HCT116 (cell line): Measurements from ENCODE around the gene NEK9. TPM values are rescaled to one million over a fixed set of nuclear protein-coding genes. Genes with fewer than 3 reads are reported as not detected.

Experiments
- ATAC-seq: fragments of 200-7000 bp; cut with Tn5 transposase; 2 replicates; pipeline ENCODE4 v1.9.1; 2020; ENCODE audit warnings: mild to moderate bottlenecking, moderate library complexity
- Bru-seq: library from RNA; stranded (reverse); fragments of 400-500 nt; gene quantifications from one replicate; lab custom pipeline; 2021; lab: Mats Ljungman, UMichigan
- BruChase-seq, 2 experiments: library from RNA; stranded (reverse); fragments of 400-500 nt; gene quantifications; one replicate each; lab custom pipeline; 2021; lab: Mats Ljungman, UMichigan
- BruUV-seq: library from RNA; stranded (reverse); fragments of 400-500 nt; replicated peaks from 2 replicates; lab custom pipeline; 2021; lab: Mats Ljungman, UMichigan
- CTCF ChIA-PET: fragments of 300-600 bp; sonication (Branson Sonifier 250); formaldehyde crosslinking; loops from one replicate; lab custom pipeline; 2021; ENCODE audit warnings: antibody characterized with exemption; lab: Charles Lee
- POLR2A ChIA-PET: fragments of 300-600, 350-600 bp; sonication (Branson Sonifier 250); formaldehyde crosslinking; loops from one replicate; lab custom pipeline; 2021; ENCODE audit warnings: antibody characterized with exemption; lab: Charles Lee
- RAD21 ChIA-PET, 2 experiments: fragments of 300-600 bp; sonication (Branson Sonifier 250); formaldehyde crosslinking; loops; one replicate each; lab custom pipeline; 2023; ENCODE audit warnings: low total read pairs in 2 of 2; ENCODE audit not compliant: uncharacterized antibody in 2 of 2, unreplicated experiment in 2 of 2, low non-redundant PET in 1 of 2; lab: Charles Lee
- DNase-seq: peaks from one replicate; pipeline ENCODE4 v3.0.0-alpha.2; 2010; ENCODE audit warnings: low read depth, low spot score
- H2AFZ ChIP-seq: fragments of 200-600 bp; shearing (Covaris generic), sonication (generic); 2 replicates; pipeline ENCODE4 v1.6.1; 2017; ENCODE audit warnings: low read depth, mixed run types, mixed read lengths, antibody characterized with exemption, low read length; ENCODE audit not compliant: poor library complexity, severe bottlenecking
- H3K27ac ChIP-seq: 2 replicates; pipeline ENCODE4 v1.5.1; 2012; ENCODE audit warnings: low read depth, low read length
- H3K27me3 ChIP-seq: fragments of 200-600 bp; sonication (generic); 2 replicates; pipeline ENCODE4 v1.6.1; 2016; ENCODE audit warnings: mixed run types, low read length, mixed read lengths; ENCODE audit not compliant: insufficient read depth
- H3K36me3 ChIP-seq, 2 experiments: fragments of 200-500 bp in 1 of 2; fragments of 200-600 bp in 1 of 2; sonication (Bioruptor generic) in 1 of 2; sonication (generic) in 1 of 2; 2 replicates each; pipeline versions ENCODE4 v1.5.1 to v1.6.1; 2014 to 2016; ENCODE audit warnings: low read length in 2 of 2, inconsistent platforms in 1 of 2, mixed read lengths in 1 of 2, mixed run types in 1 of 2; ENCODE audit not compliant: insufficient read depth in 2 of 2, control insufficient read depth in 1 of 2
- H3K4me1 ChIP-seq, 2 experiments: fragments of 200-600 bp in 1 of 2; sonication (generic) in 1 of 2; 2 replicates each; pipeline versions ENCODE4 v1.5.1 to v1.6.1; 2012 to 2017; ENCODE audit warnings: low read length in 2 of 2, inconsistent platforms in 1 of 2, mild to moderate bottlenecking in 1 of 2, mixed read lengths in 1 of 2, mixed run types in 1 of 2, moderate library complexity in 1 of 2; ENCODE audit not compliant: insufficient read depth in 2 of 2, control insufficient read depth in 1 of 2
- H3K4me2 ChIP-seq: fragments of 200-600 bp; sonication (generic); 2 replicates; pipeline ENCODE4 v1.6.1; 2017; ENCODE audit warnings: mixed run types, low read length, mixed read lengths
- H3K4me3 ChIP-seq, 2 experiments: fragments of 200-600 bp in 1 of 2; sonication (generic) in 1 of 2; replicated peaks in 1 of 2; 2 replicates each; pipeline ENCODE4 v1.5.1; 2011 to 2016; ENCODE audit warnings: low read length in 2 of 2, control low read depth in 1 of 2, low read depth in 1 of 2, mild to moderate bottlenecking in 1 of 2, mixed read lengths in 1 of 2, mixed run types in 1 of 2
- H3K79me2 ChIP-seq: fragments of 200-600 bp; sonication (generic); 2 replicates; pipeline ENCODE4 v1.6.1; 2017; ENCODE audit warnings: mild to moderate bottlenecking, mixed run types, low read length, moderate library complexity, mixed read lengths; ENCODE audit not compliant: insufficient read depth
- H3K9ac ChIP-seq: fragments of 200-600 bp; sonication (generic); 2 replicates; pipeline ENCODE4 v1.6.1; 2016; ENCODE audit warnings: low read length, mixed read lengths
- H3K9me2 ChIP-seq: fragments of 200-600 bp; sonication (generic), shearing (Covaris generic); 2 replicates; pipeline ENCODE4 v1.6.1; 2017; ENCODE audit warnings: mixed run types, mild to moderate bottlenecking, moderate library complexity; ENCODE audit not compliant: insufficient read depth
- H3K9me3 ChIP-seq, 2 experiments: fragments of 200-500 bp in 1 of 2; fragments of 200-600 bp in 1 of 2; sonication (Bioruptor generic) in 1 of 2; sonication (generic) in 1 of 2; 2 replicates each; pipeline ENCODE4 v1.6.1; 2014 to 2017; ENCODE audit warnings: low read length in 2 of 2, mixed read lengths in 2 of 2, inconsistent platforms in 1 of 2, low read depth in 1 of 2, mild to moderate bottlenecking in 1 of 2, mixed run types in 1 of 2, moderate library complexity in 1 of 2; ENCODE audit not compliant: control insufficient read depth in 1 of 2, insufficient read depth in 1 of 2
- H4K20me1 ChIP-seq: fragments of 200-600 bp; sonication (generic), shearing (Covaris generic); 2 replicates; pipeline ENCODE4 v1.6.1; 2017; ENCODE audit warnings: mixed run types, mild to moderate bottlenecking, moderate library complexity; ENCODE audit not compliant: insufficient read depth
- CBX3 ChIP-seq: IDR thresholded peaks from 2 replicates; pipeline ENCODE4 v1.6.1; 2012; ENCODE audit warnings: low read depth
- CEBPB ChIP-seq: IDR thresholded peaks from 2 replicates; pipeline ENCODE4 v1.6.1; 2012; ENCODE audit warnings: low read depth
- EGR1 ChIP-seq: IDR thresholded peaks from 2 replicates; pipeline ENCODE4 v1.6.1; 2012; ENCODE audit warnings: low read depth
- ELF1 ChIP-seq: IDR thresholded peaks from 2 replicates; pipeline ENCODE4 v1.6.1; 2012; ENCODE audit warnings: low read depth, borderline replicate concordance
- EZH2 ChIP-seq: fragments of 200-600 bp; sonication (generic); IDR thresholded peaks from 2 replicates; pipeline ENCODE4 v1.6.1; 2017; ENCODE audit warnings: antibody characterized with exemption, mixed run types
- EZH2phosphoT487 ChIP-seq: fragments of 200-600 bp; IDR thresholded peaks from 2 replicates; pipeline ENCODE4 v1.6.1; 2018; ENCODE audit warnings: antibody characterized with exemption, borderline replicate concordance
- FOSL1 ChIP-seq: IDR thresholded peaks from 2 replicates; pipeline ENCODE4 v1.6.1; 2012; ENCODE audit warnings: low read depth
- JUND ChIP-seq: IDR thresholded peaks from 2 replicates; pipeline ENCODE4 v1.6.1; 2012
- POLR2A ChIP-seq: IDR thresholded peaks from 2 replicates; pipeline ENCODE4 v1.7.0; 2011; ENCODE audit warnings: borderline replicate concordance; ENCODE audit not compliant: insufficient read depth, insufficient read length; ENCODE audit errors: extremely low read depth
- POLR2AphosphoS5 ChIP-seq: IDR thresholded peaks from 2 replicates; pipeline ENCODE4 v1.6.1; 2011; ENCODE audit warnings: mild to moderate bottlenecking, low read depth, low read length, moderate library complexity
- SIN3A ChIP-seq: IDR thresholded peaks from 2 replicates; pipeline ENCODE4 v1.6.1; 2012; ENCODE audit warnings: low read depth
- SP1 ChIP-seq: IDR thresholded peaks from 2 replicates; pipeline ENCODE4 v1.6.1; 2012; ENCODE audit warnings: low read depth
- SRF ChIP-seq: IDR thresholded peaks from 2 replicates; pipeline ENCODE4 v1.6.1; 2012; ENCODE audit warnings: low read depth
- TCF7L2 ChIP-seq: IDR thresholded peaks from 2 replicates; pipeline ENCODE4 v1.7.0; 2011; ENCODE audit warnings: borderline replicate concordance, inconsistent platforms; ENCODE audit not compliant: insufficient read depth, insufficient read length; ENCODE audit errors: extremely low read depth
- YY1 ChIP-seq: IDR thresholded peaks from 2 replicates; pipeline ENCODE4 v1.6.1; 2011; ENCODE audit warnings: low read length, low read depth, moderate library complexity, mild to moderate bottlenecking; ENCODE audit not compliant: insufficient replicate concordance; ENCODE audit errors: extremely low read depth
- ZFX ChIP-seq: fragments of 450-650 bp; IDR thresholded peaks from 2 replicates; pipeline ENCODE4 v1.6.1; 2017
- ZNF274 ChIP-seq: fragments of 200-500 bp; sonication (Bioruptor generic); IDR thresholded peaks from 2 replicates; pipeline ENCODE4 v1.6.1; 2014; ENCODE audit warnings: mild to moderate bottlenecking, low read depth, low read length, inconsistent platforms
- intact Hi-C: fragments of 100-400 bp; cut with micrococcal nuclease; formaldehyde crosslinking; loops from 2 replicates; pipeline ENCODE4 v1.10.0; 2022
- long read RNA-seq: library from polyadenylated mRNA; unstranded; transcript quantifications from one replicate; pipeline ENCODE4 v2.0.0, GENCODE V29; 2021; ENCODE audit not compliant: unreplicated experiment
- polyA plus RNA-seq: library from polyadenylated mRNA; unstranded; fragments of >200 nt; gene quantifications from 2 replicates; pipeline ENCODE4 v1.2.1, GENCODE V29; 2012; ENCODE audit warnings: missing spikeins
- total RNA-seq: library from RNA; stranded (reverse); gene quantifications from one replicate; pipeline ENCODE4 v1.2.1, GENCODE V29; 2021; ENCODE audit not compliant: unreplicated experiment
- TF ChIP-seq, protein P1 (sequence below): IDR thresholded peaks from 2 replicates; pipeline ENCODE4 v1.6.1; 2012; ENCODE audit warnings: low read depth
- TF ChIP-seq, protein P2 (sequence below): IDR thresholded peaks from 2 replicates; pipeline ENCODE4 v1.6.1; 2012
- TF ChIP-seq, protein P3 (sequence below), 3 experiments: fragments of 200-600 bp in 1 of 3; sonication (generic) in 1 of 3; IDR thresholded peaks in 2 of 3; conservative IDR thresholded peaks in 1 of 3; 2 replicates each; pipeline ENCODE4 v1.5.1; 2012 to 2017; ENCODE audit warnings: low read depth in 2 of 3, low read length in 2 of 3, antibody characterized with exemption in 1 of 3, borderline replicate concordance in 1 of 3, control low read depth in 1 of 3, mild to moderate bottlenecking in 1 of 3, mixed read lengths in 1 of 3, mixed run types in 1 of 3, moderate library complexity in 1 of 3; ENCODE audit not compliant: insufficient read depth in 1 of 3

Gene NEK9
- 64.4 TPM for total RNA-seq
- polyA plus RNA-seq: 26.7 and 27.5 TPM in 2 replicates
- percentile 85 among the genes with signal in this experiment for Bru-seq, nascent RNA
- BruChase-seq, experiment 1, labeled RNA remaining after a 6-hour chase: percentile 92 among the genes with signal in this experiment
- percentile 89 among the genes with signal in this experiment for BruChase-seq, experiment 2, labeled RNA remaining after a 2-hour chase
- long read RNA-seq, full-length matches to known transcripts: 8 of 36 reads
- long read RNA-seq, partial matches to known transcripts: 7 of 36 reads
- long read RNA-seq, other reads (novel, unspliced or antisense): 21 of 36 reads

DNA sequence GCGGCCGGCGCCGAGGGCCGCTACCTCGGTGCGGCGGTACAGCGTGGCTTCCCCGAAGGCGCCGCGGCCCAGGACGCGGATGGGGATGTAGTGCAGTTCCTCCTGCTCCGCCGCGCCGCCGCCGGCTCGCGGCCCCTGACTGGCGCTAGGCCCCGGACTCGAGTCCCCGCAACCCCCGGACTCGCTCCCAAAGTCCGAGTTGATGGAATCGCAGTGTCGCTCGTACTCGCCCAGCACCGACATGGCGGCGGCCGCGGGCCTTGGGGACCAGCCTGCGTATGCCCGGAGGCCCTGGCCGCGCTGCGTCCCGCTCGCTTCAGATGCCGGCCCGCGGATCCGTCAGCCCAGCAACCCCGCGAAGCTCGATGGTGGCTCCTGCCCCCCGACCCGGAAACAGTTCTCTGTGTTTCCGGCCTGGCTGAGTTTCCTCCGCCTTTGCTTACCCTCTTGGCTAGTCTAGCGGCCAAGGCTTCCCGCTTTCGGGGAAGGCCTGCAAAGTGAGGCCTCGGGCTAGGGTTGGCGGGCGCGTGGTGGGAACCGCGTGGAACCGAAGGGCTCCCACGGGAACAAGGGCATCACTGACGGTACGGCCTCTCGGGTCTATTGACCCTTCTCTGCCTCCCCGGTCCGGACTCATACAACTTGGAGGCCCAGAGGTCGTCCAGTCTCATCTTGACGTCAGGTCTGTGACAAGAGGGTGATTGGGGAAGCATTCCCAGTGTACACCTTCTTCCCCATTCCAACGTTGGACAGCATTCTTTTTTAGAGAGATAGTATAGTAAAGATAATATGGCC lies at the start of gene NEK9:
Gene NEK9 (minus strand): TSS at position 370 of the 795 bp plus-strand sequence. CDS start 127 bp downstream, at position 243.
- H3K9me3 ChIP-seq: no peaks in the 10 kb centered on the region
- peaks cover 46% of the 10 kb centered on the region for H3K79me2 ChIP-seq
- 0 out of 4 replicates have a peak, but pooled peaks cover 0 to 1% of the 10 kb centered on the region in 2 experiments for H3K36me3 ChIP-seq
- peak; percentile 89 for ATAC-seq
- no peaks in the 10 kb centered on the region for H3K27me3 ChIP-seq
- peak within 1 kb of the TSS; percentile 94 for H3K27ac ChIP-seq
- H3K4me3 ChIP-seq: peak within 1 kb of the TSS; percentile 78 to 86
- H3K9me2 ChIP-seq: no peaks in the 10 kb centered on the region
- peak within 1 kb of the TSS; percentile 97 for H3K9ac ChIP-seq
- TSS peak; percentile 66 for BruUV-seq
- intact Hi-C loops: loop anchor here (5.0 kb wide), 1 partner anchor 435 kb away; no protein-coding TSS in a partner anchor
- RAD21 ChIA-PET: interaction anchor here in 1 of 2 experiments (0.6 kb wide), 1 partner anchor 206 kb away, joined by 4 read pairs; no protein-coding TSS in a partner anchor
- H4K20me1 ChIP-seq: no peaks in the 10 kb centered on the region
- DNase-seq: peak; percentile 83
- H3K4me1 ChIP-seq: peaks cover 33 to 43% of the 10 kb centered on the region in 2 experiments
- POLR2A ChIA-PET: interaction anchor here (2.4 kb wide), 1 partner anchor 169 kb away, joined by 10 read pairs; no protein-coding TSS in a partner anchor
- CTCF ChIA-PET: interaction anchor here (1.2 kb wide), 1 partner anchor 204 kb away, joined by 3 read pairs; the partner anchor contains the start of gene RPS6KL1
- peak within 1 kb of the TSS; percentile 93 for H3K4me2 ChIP-seq
- H2AFZ ChIP-seq: no peak within 1 kb of the TSS
- TF ChIP-seq, protein P1, sequence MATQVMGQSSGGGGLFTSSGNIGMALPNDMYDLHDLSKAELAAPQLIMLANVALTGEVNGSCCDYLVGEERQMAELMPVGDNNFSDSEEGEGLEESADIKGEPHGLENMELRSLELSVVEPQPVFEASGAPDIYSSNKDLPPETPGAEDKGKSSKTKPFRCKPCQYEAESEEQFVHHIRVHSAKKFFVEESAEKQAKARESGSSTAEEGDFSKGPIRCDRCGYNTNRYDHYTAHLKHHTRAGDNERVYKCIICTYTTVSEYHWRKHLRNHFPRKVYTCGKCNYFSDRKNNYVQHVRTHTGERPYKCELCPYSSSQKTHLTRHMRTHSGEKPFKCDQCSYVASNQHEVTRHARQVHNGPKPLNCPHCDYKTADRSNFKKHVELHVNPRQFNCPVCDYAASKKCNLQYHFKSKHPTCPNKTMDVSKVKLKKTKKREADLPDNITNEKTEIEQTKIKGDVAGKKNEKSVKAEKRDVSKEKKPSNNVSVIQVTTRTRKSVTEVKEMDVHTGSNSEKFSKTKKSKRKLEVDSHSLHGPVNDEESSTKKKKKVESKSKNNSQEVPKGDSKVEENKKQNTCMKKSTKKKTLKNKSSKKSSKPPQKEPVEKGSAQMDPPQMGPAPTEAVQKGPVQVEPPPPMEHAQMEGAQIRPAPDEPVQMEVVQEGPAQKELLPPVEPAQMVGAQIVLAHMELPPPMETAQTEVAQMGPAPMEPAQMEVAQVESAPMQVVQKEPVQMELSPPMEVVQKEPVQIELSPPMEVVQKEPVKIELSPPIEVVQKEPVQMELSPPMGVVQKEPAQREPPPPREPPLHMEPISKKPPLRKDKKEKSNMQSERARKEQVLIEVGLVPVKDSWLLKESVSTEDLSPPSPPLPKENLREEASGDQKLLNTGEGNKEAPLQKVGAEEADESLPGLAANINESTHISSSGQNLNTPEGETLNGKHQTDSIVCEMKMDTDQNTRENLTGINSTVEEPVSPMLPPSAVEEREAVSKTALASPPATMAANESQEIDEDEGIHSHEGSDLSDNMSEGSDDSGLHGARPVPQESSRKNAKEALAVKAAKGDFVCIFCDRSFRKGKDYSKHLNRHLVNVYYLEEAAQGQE: no peak
- no peak for TF ChIP-seq CEBPB
- peak; percentile 92 for TF ChIP-seq POLR2AphosphoS5
- TF ChIP-seq SIN3A: peak; percentile 90
- TF ChIP-seq EGR1: no peak
- TF ChIP-seq FOSL1: no peak
- no peak for TF ChIP-seq SP1
- TF ChIP-seq ZFX: peak; percentile 99
- TF ChIP-seq, protein P2, sequence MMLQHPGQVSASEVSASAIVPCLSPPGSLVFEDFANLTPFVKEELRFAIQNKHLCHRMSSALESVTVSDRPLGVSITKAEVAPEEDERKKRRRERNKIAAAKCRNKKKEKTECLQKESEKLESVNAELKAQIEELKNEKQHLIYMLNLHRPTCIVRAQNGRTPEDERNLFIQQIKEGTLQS: no peak
- TF ChIP-seq JUND: no peak; the same call in 1 of the 2 replicates
- TF ChIP-seq SRF: no peak; the same call in 1 of the 2 replicates
- TF ChIP-seq, protein P3, sequence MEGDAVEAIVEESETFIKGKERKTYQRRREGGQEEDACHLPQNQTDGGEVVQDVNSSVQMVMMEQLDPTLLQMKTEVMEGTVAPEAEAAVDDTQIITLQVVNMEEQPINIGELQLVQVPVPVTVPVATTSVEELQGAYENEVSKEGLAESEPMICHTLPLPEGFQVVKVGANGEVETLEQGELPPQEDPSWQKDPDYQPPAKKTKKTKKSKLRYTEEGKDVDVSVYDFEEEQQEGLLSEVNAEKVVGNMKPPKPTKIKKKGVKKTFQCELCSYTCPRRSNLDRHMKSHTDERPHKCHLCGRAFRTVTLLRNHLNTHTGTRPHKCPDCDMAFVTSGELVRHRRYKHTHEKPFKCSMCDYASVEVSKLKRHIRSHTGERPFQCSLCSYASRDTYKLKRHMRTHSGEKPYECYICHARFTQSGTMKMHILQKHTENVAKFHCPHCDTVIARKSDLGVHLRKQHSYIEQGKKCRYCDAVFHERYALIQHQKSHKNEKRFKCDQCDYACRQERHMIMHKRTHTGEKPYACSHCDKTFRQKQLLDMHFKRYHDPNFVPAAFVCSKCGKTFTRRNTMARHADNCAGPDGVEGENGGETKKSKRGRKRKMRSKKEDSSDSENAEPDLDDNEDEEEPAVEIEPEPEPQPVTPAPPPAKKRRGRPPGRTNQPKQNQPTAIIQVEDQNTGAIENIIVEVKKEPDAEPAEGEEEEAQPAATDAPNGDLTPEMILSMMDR (IDR thresholded peaks at IDR 0.05 in 2 of 3, conservative IDR thresholded peaks at IDR 0.05 in 1 of 3; ENCODE audit: borderline replicate concordance in 1 of 3, insufficient read depth in 1 of 3, low read depth in 2 of 3, low read length in 2 of 3): no peak
- peak; percentile 82 for TF ChIP-seq YY1
- TF ChIP-seq POLR2A: peak; percentile 67
- no peak for TF ChIP-seq ZNF274
- TF ChIP-seq EZH2: no peak
- TF ChIP-seq ELF1: peak; percentile 38; the same call in 1 of the 2 replicates
- TF ChIP-seq TCF7L2: peak; percentile 47
- no peak for TF ChIP-seq EZH2phosphoT487
- TF ChIP-seq CBX3: peak; percentile 55
